ENCODE data around the gene SLC29A2. TPM values are rescaled to one million over a fixed set of nuclear protein-coding genes. Genes with fewer than 3 reads are reported as not detected.

Gene SLC29A2
- total RNA-seq, 1 donor from 2014 or later = 5.3 TPM

DNA sequence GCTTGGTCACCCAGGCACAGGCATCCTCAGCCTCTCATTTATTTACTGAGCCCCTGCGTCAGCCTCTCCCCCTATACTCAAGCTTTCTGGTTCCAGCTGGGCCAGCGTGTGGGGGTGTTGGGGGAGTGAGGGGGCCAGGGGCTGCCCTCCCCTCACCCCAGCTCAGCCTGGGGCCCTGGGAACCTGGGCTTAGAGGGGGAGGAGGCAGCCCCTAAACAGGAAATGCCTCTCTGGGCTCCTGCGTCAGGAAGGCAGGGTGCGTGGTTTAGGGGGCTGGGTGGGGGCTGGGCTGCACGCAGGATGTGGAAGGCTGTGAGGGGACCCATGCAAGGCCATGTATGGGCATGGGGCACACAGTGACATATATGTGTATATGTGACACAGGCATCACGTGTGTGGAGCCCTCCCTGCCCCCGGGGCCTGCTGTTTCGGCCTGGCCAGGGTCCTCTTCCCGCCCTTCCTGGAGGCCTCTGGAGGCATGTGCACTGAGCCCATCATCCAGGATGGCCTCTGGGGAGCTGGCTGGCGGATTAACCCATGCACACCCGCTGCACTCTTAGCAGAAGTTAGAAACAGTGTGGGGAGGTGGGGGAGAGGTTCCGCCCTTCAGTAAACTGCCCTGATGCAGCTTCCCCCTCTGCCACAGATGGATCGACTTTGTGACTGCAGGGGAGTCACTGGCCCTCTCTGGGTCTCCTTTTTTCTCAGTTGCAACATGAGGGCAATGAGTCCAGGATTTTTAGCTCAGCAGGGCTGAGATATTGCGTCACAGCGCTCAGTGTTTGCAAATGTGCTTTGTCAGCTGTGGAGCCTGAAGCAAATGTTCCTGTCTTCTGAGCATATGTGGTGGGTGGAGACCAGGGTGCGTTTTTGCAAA lies 53.6 kb downstream of the SLC29A2 start:
- peak; percentile 72 for DNase-seq (ENCODE audit: low read depth)

DNA sequence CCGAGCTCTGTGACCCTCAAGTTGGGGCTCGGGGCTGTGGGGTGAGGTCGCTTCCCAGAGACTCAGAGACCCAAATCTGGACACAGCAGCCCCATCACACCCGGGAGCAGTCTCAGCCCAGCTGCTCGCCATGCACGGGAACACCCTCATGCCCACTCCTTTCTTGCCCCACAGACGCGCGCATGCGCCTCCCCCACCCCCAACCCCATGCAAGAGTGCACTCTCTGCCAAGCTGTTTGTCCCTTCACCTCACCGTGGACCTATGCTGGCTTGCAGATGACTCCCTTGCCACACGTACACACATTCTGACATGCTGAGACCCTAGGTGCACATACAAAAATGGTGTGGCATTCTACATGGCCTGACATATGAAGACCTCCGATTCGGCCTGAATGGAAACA lies 54.2 kb downstream of the SLC29A2 start:
- DNase-seq (ENCODE audit: low read depth) = no peak

DNA sequence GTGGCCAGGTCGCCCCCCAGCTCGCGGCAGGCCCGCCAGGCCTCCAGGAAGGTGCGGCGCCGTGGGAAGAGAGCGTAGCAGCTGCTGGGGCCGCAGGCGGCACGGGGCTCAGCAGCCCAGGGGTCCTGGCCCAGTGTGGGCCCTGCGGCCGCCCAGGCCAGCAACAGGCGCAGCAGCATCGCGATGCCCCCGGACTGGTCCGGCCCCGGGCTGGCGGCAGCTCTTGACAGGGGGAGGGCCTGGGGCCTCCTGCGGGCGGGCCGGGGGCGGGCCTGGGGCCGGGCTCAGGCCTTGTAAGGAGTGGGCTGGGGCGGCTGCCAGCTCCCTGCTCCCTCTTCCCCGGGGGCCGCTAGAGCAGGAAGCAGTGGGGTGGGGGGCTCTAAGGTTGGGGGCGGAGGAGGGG lies 54.7 kb downstream of the SLC29A2 start, which contains the start of gene CD248:
CD248 (minus strand) TSS at position 196 of the 403 bp plus-strand sequence; CDS start at position 179, 17 bp downstream.
- no peak for DNase-seq (ENCODE audit: low read depth)

DNA sequence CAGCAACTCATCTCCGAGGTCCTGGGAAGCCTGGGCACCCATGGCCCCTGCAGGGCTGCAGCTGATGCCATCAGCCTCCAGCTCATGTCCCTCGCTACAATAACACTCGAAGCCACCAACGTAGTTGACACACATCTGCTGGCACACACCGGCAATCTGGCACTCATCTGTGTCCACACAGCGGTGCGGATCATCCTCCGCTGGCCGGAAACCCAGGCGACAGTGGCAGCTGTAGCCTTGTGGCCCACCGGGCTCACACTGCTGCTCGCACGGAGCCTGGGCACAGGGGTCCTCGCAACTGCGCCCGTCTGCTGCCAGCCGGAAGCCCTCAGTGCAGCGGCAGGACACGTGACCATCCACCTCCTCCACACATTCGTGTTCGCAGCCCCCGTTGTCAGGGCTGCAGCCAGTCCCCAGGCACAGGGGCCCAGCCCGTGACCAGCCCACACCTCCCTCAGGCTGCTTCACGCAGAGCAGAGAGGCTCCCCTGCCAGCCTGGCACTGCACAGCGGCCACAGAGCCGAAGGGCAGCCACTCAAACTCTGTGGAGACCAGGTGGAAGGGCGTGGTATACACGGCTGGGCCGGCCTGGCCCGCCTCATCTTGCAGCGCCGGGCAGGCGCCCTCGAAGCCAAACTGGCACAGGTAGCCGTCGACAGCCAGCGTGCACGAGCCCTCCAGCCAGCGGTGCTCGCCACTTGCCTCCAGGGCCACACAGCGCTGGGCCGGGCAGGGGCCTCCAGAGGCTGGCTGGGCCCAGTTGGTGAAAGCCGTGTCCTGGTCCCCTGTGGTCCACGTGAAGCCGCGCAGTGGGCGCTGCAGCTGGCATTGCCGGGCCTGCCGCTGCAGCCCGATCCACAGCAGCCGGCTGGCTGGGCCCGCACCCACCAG lies 55.4 kb downstream of the SLC29A2 start:
- no peak for DNase-seq (ENCODE audit: low read depth)

DNA sequence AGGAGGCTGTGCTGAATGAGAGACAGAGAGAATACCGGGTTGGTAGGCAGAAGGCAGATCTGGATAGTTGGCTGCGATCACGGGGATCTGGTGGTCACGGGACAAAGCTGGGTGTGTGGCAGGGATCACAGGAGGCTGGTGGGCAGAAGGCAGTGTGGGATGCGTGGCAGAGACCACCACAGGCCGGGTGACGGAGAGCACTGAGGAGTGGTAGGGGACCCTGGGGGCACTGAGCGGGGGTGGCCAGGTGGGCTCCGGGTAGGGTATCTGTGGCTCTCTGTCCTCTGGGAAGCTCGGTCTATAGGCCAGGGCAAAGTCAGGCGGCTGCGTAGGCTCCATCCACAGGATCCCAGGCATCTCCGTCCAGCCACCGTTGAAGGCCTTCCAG lies 56.1 kb downstream of the SLC29A2 start:
- no peak for DNase-seq (ENCODE audit: low read depth)

DNA sequence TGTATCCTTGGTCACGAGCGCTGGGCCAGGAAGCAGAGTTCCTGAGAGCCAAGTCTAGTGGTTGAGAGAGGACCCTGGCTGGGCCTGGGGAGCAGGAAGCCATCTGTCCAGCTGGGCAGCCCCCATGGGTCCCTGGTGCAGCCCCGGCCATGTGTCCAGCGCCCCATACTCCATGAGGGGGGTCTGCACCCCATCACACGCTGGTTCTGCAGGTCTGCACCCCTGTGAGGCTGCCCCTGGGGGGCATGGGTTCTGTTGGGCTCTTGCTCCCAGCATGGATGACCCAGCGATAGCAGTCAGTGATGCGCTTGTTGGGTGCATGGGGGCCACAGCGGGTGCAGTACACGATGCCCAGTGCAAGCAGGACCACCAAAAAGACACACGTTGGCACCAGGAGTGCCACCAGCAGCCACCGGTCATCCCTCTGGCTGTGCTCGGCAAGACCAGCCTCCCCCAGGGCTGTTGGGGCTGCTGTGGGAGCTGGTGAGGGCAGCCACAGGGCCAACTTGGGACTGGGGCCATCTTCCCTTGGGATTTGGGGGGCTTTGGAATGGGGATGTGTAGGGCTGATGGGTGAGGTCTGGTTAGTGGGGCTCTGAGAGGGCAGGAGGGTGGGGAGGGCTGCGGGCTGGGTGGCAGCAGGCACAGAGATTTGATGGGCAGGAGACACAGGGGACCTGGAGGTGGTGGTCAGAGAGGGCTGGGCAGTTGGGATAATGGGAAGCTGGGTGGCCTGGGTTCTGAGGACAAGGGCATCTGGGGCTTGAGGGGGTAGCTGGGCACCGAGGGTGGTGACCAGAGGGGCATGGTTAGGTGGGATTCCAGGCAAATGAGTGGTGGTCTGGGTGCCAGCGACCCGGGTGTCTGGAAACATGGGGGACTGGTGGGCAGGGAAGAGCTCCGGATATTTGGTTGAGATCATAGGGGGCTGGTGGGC lies 56.7 kb downstream of the SLC29A2 start:
- DNase-seq (ENCODE audit: low read depth) = no peak

DNA sequence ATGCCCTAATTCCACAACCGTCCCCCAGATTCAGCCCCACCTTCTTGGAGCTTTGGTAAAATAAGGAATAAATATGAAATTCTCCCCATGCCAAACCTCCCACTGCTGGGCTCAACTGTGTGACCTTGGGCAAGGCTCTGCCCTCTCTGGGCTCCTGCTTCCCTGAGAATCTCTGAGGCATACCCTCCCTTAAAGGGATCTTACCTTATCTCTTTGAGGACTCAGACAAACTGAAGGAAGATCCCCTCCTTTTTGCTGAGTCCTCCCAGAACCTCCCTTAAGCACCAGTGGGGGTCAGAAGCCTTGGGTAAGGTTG lies 57.4 kb downstream of the SLC29A2 start:
- DNase-seq (ENCODE audit: low read depth) = no peak

DNA sequence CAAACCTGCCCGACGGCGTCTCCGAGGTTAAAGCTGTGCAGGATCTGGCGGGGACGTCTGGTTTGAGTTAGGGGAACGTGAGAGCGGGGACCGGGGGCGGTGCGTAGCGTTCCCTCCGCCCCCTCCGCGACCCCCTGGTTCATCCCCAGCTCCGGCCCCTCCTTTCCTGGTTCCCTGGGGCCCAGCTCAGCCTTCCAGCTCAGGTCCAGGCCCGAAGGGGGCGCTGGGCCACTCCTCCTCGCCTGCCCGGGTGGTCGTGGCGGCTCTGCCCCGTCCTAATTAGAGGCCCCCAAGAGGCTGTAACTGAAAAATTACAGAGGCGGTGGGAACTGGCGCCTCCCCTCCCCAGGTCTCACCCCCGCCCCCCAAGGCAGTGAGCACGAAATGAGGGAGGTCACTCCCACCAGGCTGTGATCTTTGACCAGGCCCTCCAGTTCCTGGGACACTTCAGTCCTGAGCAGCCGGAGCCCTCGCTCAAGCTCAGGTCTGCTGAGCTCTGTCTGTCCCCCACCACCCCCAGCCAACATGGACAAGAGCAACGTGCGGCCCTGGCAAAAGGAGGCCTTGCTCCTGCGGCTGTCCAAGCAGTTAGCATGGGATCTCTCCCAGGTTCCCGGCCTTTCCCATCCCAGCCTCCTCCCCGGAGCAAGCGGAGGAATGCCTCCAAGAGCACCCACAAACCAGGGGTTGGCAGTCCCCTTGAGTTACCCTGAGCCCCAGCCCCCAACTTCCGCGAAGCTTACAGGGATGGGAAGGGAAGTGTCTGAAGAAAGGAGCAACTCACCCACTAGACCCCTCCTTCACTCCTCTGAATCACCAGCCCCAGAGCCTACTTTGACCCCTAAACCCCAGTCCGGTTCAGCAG lies 58.0 kb downstream of the SLC29A2 start:
- DNase-seq (ENCODE audit: low read depth) = no peak

DNA sequence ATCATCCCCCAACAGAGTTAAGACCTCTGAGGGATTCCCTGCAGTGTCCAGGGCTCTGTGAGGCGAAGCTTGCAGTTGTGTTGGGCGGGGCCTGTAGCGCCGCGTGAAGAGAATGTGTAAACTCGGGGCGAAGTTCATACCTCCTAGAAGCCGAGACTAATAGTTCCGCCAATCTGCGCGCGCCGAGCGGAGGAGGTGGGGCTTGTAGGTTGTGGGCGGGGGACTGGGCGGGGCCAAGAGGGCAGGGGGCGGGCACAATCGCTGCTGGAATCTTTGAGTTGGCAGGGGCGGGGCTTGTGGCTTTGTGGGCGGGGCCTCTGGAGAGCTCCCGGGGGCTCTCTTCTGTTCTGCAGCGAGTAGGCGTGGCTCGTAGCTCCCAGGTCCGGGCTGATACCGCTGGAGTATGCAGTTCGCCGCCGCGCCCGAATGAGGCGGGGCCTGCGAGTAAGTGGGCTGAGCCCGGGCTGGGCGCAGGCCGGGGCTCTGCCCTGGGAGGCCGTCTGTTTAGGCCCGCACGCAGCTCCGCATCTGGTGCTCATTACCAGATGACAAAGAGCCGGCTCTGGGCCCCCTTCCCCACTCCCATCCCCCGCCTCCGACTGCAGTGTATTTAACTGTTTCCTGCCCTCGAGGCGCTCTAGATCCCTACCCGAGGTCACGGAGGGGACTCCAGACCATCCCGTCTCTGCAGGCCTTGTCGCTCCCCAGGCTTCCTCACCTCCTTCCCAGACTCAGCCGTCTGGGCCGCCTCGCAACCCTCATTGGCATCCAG lies 58.8 kb downstream of the SLC29A2 start:
- DNase-seq (ENCODE audit: low read depth) = peak; percentile 92

Other genes starting within 250 kb of the SLC29A2 start
- gene KLC2, start 114.1 kb downstream of the SLC29A2 start, total RNA-seq = 12.0 and 33.4 TPM in 2 replicates
- 87.3 and 140 TPM in 2 replicates for gene RAB1B, start 103.1 kb downstream of the SLC29A2 start, total RNA-seq
- gene CNIH2, start 93.6 kb downstream of the SLC29A2 start, total RNA-seq = 0.15 TPM in 1 of 2 replicates, not detected in the other
- 87.7 and 166 TPM in 2 replicates for gene YIF1A, start 82.6 kb downstream of the SLC29A2 start, total RNA-seq
- gene TMEM151A, start 79.9 kb downstream of the SLC29A2 start, total RNA-seq = 0.10 TPM in 1 of 2 replicates, not detected in the other
- under 0.01 TPM in 1 of 2 replicates, not detected in the other for gene CD248, start 54.7 kb downstream of the SLC29A2 start, total RNA-seq
- gene RIN1, start 35.3 kb downstream of the SLC29A2 start, total RNA-seq = 5.9 and 7.4 TPM in 2 replicates
- gene BRMS1, start 26.7 kb downstream of the SLC29A2 start, total RNA-seq = 50.1 and 74.1 TPM in 2 replicates
- 20.7 and 32.2 TPM in 2 replicates for gene B4GAT1, start 24.1 kb downstream of the SLC29A2 start, total RNA-seq
- not detected in 2 replicates for gene NPAS4, start 49.3 kb upstream of the SLC29A2 start, total RNA-seq
- 33.3 and 52.4 TPM in 2 replicates for gene MRPL11, start 67.1 kb upstream of the SLC29A2 start, total RNA-seq
- 4.9 and 6.7 TPM in 2 replicates for gene PELI3, start 95.1 kb upstream of the SLC29A2 start, total RNA-seq
- gene DPP3, start 108.7 kb upstream of the SLC29A2 start, total RNA-seq = 73.6 and 95.2 TPM in 2 replicates
- gene BBS1, start 138.9 kb upstream of the SLC29A2 start, total RNA-seq = 20.7 and 120 TPM in 2 replicates
- 15.4 and 15.5 TPM in 2 replicates for gene ZDHHC24, start 174.3 kb upstream of the SLC29A2 start, total RNA-seq
- not detected in 2 replicates for gene ACTN3, start 175.1 kb upstream of the SLC29A2 start, total RNA-seq
- 6.6 and 46.7 TPM in 2 replicates for gene CTSF, start 196.8 kb upstream of the SLC29A2 start, total RNA-seq
- 0.35 and 0.80 TPM in 2 replicates for gene CCDC87, start 221.3 kb upstream of the SLC29A2 start, total RNA-seq
- 21.0 and 23.8 TPM in 2 replicates for gene CCS, start 221.4 kb upstream of the SLC29A2 start, total RNA-seq
- gene RBM14, start 244.9 kb upstream of the SLC29A2 start, total RNA-seq = 17.9 and 36.4 TPM in 2 replicates